OCI-LY3 (cell line): ENCODE data around the gene ZNF688.

ENCODE experiments used
- EZH2phosphoT487 ChIP-seq: fragments of 200-600 bp; shearing (Covaris generic); IDR thresholded peaks from 2 replicates; pipeline ENCODE4 v1.6.1; 2018; ENCODE audit warnings: antibody characterized with exemption, mixed run types, low read depth
- TF ChIP-seq, protein P1 (sequence below): fragments of 200-600, 300-600 bp; sonication (generic); IDR thresholded peaks from 2 replicates; pipeline ENCODE4 v1.5.1; 2014; ENCODE audit warnings: antibody characterized with exemption, low read length, low read depth

GRCh38 chr16:30569746-30570635 lies 1.5 kb downstream of the ZNF688 start:
- TF ChIP-seq, protein P1, sequence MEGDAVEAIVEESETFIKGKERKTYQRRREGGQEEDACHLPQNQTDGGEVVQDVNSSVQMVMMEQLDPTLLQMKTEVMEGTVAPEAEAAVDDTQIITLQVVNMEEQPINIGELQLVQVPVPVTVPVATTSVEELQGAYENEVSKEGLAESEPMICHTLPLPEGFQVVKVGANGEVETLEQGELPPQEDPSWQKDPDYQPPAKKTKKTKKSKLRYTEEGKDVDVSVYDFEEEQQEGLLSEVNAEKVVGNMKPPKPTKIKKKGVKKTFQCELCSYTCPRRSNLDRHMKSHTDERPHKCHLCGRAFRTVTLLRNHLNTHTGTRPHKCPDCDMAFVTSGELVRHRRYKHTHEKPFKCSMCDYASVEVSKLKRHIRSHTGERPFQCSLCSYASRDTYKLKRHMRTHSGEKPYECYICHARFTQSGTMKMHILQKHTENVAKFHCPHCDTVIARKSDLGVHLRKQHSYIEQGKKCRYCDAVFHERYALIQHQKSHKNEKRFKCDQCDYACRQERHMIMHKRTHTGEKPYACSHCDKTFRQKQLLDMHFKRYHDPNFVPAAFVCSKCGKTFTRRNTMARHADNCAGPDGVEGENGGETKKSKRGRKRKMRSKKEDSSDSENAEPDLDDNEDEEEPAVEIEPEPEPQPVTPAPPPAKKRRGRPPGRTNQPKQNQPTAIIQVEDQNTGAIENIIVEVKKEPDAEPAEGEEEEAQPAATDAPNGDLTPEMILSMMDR = no peak
- no peak for TF ChIP-seq EZH2phosphoT487
